Fibroblast of upper back skin (primary cell): Measurements from ENCODE around the gene ZBTB45.
A peak's percentile ranks its signal among the peaks of the same experiment; 100 is the strongest.

Source experiments
- DNase-seq: peaks from one replicate; pipeline ENCODE4 v3.0.0-alpha.2; 2013

The ZBTB45 gene

DNA sequence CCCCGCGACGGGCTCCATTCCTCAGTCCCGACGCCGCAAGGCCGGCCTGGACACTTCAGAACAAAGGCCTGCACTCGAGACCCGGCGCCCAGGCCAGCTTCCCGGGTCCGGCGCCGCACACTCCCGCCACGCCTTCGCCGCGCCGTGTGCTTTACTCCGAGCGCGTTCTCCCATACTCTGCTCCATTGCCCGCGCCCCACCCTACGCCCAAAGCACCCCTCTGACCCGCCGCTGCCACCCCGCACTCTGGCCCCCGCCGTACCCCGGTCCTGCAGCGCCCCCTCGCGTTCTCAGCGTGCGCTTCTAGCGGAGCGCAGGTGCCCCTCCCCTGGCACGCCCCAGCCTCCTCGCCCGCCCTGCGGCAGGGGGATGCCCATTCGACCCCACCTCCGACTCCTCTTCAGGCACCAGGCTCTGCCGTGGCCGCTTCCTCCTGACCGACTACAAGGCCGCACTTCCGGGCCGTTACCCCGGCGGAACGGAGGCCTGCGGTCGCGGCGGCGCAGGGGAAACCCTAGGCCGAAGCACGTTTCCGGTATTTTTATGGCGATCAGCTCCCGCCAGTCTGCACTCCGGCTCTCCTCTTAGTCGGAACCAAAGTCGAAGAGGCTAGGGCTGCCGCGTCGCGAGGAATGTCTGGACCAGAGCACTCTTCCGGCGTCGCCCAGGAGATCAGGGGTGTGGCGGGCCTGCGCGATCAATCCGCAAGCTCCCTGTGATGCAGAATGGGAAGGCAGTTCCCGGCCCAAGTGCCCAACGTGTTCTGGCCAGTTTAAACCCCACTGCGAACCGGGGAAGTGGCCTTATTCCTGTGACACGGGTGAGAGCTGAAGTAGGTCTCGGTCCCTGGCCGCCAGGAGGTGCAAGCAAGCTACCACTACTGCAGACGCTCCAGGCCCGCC lies at the start of gene ZBTB45:
TSS of gene ZBTB45 (minus strand) at position 456 of the 902 bp plus-strand sequence. CDS start 2,137 bp downstream, outside the sequence.
- DNase-seq, result peak; percentile 97

DNA sequence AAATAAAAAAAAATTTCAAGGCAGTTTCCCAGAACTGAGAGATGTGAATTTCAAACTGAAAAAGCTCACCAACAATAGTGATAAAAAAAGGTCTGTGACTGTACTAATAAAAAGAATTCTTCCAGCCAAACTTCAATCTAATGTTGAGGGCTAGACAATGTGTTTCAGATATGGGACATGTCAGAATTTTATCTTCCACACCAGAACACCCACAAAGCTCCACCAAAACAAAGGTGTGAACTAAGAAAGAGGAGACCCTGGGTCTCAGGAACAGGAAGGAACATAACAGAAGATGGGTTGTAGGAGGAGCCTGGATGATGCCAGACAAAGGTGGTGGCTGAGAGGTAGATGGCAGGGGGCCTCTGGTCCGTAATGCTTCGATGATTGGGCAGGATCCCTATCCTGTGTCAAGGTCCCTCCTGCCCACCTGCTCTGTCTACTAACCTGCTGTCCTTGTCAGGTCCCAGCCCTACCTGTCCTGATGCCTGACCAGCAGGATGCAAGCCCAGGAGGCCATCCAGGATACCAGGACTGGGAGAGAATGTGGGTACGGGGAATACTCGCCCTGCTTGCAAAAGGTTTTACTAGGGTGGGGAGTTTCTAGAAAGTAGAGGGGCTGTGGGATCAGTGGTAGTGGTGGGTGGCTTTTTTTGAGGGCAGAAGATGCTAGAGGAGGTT lies 49.0 kb upstream of the ZBTB45 start:
- no peak for DNase-seq

DNA sequence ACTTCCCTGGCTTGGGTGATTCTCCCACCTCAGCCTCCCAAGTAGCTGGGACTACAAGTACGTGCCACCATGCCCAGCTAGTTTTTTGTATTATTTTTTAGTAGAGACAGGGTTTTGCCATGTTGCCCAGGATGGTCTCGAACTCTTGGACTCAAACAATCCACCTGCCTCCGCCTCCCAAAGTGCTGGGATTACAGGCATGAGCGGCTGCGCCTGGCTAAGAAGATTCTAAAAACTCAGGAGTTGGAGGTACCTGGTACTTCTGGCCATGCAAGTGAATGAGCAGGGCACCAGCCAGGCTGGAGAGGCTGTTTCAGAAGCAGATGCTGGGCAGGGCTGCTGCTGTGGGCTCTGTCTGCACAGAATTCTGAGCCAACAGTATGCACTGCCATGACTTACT lies 47.4 kb upstream of the ZBTB45 start:
- no peak for DNase-seq

DNA sequence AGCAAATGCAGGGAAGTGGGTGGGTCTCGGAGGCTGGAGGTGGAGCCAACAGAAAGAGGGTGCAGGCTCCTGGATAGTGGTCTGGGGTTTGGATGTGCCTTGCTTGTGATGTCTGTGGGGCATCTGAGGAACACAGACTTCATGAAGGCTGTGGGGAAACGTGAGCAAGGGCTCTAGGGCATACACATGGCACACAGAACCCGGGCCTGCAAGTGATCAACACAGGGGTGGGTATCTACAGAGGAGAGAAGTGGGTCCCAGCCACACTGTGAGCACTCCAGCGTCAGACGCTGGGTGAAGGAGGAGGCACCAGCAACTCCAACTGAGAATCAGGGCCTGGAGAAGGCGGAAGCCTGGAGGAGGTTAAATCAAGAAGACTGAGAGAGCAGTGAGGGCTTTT lies 44.2 kb upstream of the ZBTB45 start:
- DNase-seq, result no peak

DNA sequence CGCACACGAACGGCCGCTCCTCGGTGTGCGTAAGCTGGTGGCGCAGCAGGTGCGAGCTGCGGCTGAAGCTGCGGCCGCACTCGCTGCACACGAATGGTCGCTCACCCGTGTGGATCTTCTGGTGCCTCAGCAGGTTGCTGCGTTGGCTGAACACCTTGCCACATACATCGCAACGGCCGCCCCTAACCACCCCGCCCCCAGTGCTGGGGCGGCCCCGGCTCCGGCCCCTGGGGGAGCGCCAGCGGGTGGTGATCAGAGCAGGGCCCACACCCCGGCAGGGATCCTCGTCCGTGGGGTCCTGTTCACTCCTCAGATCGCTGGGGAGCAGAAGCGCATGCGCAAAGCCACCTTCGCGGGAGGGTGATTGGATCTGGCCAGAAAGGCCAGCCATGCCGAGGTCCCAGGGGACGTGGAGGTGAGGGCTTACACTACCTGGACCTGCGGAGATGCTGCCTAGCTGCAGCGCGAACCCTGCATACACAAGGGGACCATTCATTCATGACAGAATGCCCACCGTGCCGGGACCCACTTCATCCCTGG lies 43.5 kb upstream of the ZBTB45 start:
- DNase-seq, result no peak

DNA sequence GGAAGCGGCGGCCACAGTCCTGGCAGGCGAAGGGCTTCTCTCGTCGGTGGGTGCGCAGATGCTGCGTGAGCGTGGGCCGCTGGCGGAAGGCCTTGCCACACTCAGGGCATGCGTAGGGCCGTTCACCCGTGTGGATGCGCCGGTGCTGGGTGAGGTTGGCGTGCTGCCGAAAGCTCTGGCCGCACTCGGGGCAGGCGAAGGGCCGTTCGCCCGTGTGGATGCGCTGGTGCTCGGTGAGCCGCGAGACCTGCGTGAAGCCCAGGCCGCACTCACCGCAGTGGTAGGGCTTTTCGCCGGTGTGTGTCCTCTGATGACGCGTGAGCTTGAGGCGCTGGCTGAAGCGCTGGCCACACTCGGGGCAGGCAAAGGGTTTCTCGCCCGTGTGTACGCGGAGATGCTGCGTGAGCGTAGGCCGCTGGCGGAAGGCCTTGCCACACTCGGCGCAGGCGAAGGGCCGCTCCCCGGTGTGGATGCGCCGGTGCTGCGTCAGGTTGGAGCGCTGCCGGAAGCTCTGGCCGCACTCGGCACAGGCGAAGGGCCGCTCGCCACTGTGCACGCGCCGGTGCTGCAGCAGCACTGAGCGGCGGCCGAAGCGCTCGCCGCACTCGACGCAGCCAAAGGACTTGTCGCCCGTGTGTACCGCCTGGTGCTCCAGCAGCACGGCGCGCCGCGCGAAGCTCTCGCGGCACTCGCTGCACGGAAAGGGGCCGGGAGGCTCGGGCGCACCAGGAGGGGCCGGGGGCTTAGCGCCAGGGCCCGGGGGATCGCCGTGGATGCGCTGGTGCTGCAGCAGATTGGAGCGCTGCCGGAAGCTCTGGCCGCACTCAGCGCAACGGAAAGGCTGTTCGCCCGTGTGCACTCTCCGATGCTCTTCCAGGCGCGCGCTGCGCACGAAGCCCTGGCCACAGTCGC lies 42.8 kb upstream of the ZBTB45 start:
- peak; percentile 31 for DNase-seq

DNA sequence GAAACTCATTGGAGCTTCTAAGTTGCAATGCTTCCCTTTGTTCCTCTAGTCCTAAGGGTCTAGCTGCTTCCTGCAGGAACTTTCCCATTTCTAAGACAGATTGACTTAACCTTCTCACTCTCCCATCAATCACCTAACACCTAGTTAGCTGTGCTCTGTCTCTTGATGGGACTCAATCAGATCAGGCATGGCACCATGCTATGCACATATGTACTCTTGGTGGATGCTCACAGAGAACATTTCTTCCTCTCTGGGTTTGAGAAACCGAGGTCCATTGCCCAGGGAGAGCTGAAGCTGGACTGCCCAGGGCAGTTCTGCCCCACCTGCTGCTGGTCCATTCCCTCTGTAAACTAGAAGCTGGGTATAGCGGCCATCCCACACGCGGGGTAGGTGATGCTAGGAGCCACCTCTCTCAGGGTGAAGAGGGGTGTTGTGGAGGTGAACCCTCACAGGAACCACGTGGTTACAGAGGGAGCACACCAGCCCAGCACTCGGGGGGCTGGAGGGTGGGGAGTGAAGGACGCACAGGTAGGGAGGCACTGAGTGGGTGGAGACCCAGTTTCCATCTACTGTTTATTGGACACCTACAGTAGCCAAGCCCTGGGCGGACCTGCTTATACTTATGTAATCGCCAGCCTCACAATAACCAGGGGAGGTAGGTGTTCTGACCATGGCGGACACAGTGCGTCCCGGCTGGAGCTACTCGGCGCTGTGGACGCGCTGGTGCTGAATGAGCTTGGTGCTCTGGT lies 41.9 kb upstream of the ZBTB45 start:
- no peak for DNase-seq

DNA sequence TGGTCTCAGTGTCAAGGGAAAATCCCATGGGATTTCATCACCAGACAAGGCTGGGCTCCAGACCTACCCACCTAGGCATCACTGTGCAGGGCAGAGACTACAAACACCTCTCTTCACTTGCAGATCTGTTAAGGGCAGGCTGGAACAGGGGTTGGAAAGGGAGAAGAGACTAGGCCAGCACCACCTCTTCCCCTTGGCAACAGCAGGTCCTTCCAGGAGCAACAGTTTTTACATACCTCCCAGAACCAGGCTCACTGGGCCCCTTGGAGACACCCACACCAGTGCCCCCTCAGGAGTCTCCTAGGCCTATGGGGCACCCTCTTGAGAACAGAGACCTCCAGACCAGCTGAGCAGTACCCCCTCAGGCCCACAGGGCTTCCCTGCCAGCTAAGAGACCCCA lies 41.3 kb upstream of the ZBTB45 start:
- no peak for DNase-seq

DNA sequence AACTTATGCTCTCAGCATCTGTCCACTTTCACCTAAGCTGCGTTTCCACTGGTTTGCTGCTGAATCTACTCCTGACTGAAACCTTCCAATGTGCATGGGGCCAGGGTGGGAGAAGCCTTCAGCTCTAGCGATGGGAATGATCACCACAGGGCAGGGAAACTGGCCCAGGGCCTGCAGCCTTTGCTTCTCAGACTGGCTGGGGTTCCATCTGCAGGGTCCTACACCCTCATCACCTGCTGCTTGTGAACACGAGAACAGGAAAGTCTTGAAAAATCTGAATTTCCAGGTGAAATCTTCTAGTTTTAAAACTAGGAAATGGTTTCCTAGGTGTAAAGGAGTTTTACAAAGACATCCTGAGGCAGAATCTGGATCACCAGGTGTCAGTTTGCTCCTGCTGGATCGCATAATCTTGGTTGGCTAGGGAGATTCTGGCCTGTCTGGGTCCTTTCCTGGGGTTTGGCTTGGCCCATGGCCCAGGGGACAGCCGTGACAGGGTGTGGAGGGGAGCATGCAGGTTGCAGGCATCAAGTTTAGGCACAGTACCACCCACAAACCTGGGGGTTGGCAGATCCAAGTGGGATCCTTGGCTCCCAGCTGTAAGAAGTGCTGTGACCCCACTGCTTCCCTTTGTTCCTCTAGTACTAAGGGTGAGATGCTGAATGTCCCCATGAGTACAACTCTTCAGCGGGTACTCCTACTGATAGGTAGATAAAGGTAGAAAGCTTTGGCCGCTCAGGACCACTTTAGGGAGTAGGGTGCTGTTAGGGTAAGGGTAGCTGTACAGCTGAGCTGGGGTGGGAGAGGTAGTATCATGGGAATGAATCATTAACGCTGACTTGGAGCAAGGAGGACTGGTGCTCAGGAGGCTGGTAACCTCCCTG lies 40.6 kb upstream of the ZBTB45 start:
- no peak for DNase-seq

DNA sequence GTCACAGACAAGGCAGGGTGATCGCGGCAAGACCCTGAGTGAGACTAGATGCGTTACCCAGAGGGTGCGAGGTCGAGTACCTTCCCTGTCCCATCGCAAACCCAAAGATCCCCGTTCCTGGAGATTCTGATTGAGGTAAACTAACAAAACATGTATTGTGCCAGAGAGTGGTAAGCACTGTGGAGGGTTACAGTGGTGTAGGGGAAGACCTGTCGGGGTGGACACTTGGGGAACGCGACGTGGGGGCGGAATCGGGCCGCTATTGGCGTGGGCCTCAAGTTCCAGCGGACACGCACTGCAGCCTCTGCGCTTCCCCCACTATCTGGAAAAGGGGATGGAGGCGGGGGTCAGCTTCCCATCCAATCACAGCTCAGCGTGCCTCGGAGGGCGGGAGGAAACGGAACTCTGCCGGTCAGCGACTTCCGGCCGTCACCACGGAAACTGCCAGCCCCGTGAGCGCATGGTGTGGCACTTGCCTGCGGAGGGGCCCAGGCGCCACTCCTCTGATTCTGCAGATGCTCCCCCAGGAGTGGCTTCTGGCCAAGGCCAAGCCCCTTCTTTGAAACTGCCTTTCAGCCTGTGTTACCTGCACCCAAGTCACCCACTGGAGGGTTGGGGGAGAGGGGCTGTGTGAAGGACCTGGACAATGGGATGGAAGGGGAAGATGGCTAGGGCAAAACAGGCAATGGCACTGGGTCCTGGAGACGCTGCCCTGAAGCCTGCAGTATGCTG lies 39.8 kb upstream of the ZBTB45 start:
- DNase-seq, result peak; percentile 92

DNA sequence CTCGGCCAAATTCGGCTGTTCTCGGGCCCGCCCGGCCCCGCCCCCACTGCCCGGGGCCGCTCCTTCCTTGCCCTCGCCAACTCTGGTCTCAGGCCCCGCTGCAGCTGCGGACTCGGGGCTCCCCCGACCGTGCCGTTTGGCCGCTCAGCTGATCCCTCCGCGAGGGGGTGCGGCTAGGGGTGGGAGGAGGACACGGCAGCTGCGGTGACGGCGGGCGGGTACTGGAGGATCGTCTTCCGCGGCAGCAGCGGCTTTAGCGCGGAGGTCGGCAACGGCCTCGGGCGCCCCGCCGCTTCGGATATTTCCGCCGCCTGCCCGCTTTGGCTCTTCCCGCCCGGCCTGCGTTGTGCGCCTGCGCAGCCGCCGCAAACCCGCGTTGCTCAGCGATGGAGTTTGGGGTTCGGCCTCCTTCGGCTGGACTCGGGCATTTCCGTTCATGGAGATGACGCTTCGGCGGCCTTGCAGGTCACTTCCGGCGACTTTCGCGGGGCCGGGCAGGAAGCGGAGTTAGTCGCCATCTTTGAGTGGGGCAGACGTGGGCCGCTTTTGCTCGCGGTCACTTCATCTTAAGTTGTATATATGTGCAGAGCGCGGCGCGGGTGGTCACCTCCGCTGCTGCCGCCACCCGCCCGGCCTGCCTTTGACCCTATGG lies 39.1 kb upstream of the ZBTB45 start:
- peak; percentile 98 for DNase-seq

DNA sequence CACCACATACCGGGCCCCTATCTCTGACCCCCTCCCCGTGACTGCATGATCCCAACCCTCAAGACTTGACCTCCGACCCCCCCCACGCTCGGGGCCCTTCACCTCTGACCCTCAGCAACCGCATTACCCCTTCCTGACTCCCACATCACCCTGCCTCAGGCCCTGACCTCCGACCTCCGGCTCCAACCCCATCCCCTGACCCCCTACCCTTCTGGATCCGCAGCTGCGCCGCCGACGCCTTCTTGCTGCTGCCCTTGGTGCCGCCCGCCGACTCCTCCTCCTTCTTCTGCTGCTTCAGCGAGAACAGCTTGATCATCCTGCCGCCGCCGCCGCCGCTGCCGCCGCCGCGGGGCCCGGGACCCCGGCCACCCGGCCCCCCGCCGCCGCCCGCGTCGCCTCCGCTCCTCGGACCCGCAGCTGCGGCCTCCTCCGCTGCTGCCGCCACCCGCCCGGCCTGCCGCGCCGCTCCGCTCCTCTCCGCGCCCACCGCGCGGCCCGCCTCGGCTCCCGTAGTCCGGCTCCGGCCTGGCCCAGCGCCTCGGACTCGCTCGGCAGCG lies 38.5 kb upstream of the ZBTB45 start, which contains the start of gene UBE2M:
TSS of gene UBE2M (minus strand) at position 546 of the 557 bp plus-strand sequence. CDS start at position 316, 230 bp downstream.
- DNase-seq, result no peak

DNA sequence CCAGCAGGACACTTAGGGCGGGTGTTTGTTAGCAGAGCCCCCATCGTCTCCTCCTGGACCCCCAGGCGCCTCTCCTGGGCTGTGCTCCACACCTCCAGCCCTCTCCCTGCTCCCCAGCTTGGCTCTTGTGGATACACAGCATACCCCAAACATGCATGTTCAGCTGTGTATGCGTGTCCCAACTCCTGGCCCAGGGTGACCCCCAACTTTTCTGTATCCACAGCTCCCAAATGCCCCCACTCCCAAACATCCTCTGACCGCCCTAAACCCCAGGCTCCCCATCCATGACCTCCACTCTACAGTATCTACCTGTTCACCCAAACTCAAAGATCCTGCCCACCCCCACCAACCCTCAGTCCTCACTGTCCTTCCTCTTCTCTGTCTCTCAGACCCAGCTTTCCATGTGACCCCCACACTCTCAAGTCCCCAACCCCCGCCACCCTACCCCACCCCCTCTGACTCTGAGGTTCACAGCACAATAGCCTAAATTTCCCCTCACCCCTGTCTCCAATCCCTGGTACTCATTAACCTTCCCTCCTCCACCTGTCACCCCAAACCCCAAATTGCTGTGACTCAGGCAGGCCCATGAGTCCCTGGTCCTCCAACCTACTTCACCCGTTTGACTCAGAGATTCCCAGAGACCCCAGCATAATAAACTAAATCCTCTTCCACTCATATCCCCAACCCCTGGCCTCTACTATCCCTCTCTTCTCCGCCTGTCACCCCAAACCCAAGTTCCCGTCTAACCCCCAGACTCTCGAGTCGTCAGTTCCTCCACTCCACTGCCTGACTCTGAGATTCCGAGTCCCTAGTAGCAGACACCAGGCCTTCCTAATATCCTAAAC lies 37.8 kb upstream of the ZBTB45 start:
- no peak for DNase-seq

DNA sequence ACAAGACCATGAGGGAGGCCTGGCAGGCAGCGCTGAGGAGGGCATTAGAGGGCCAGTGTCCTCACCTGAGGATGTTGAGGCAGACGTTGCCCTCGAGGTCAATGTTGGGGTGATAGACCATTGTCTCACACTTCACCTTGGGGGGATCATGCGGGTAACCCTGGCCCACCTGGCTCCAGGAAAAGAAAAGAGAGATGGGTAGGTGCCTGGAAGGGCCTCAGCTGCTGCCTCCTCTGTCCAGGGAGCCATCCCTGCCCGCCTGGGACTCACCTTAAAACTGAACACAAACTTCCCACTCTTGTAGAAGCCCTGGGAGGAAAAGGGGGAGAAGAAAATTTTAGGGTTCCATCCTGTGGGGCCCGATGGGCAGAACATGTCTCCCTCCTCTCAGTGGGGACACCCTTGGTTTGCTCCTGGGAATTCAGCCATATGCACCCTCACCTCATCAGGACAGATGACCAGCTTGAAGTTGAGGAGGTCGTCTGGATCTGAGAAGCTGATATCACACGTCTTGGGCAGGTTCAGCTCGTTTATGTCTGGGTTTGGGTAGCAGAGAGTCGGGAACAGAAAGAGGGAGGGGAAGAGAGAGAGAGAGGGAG lies 37.1 kb upstream of the ZBTB45 start:
- DNase-seq, result no peak

DNA sequence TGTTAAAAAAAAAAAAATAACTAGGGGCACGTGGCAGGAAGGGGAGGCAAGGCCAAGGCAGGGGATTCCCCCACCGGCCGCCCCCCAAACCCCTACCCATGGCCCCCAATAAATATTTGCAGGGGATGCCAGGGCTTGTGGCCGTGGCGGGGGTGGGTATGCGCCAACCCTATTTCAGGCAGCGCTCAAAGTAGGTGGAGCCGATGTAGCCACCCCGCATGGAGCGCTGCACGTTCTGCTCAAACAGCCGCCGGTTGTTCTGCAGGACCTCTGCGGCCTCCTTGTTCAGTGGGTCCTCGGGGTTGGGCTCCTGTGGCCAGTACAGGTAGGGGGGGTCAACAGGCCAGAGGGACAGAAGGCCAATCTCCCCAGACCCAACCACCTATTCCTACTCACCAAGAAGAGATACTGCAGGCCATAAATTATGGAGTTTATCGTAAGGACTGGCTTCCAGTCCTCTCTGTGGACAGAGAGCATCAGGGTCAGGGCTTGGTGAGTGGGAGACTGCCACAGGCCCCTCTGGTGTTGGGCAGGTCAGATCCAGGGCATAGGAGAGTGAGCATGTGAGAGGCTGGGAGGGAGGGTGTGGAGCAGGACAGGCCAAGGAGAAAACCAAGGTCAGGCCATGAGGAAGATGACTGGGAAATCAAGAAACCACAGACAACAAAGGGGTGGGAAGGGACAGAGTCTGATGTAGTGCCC lies 36.5 kb upstream of the ZBTB45 start:
- DNase-seq, result no peak

DNA sequence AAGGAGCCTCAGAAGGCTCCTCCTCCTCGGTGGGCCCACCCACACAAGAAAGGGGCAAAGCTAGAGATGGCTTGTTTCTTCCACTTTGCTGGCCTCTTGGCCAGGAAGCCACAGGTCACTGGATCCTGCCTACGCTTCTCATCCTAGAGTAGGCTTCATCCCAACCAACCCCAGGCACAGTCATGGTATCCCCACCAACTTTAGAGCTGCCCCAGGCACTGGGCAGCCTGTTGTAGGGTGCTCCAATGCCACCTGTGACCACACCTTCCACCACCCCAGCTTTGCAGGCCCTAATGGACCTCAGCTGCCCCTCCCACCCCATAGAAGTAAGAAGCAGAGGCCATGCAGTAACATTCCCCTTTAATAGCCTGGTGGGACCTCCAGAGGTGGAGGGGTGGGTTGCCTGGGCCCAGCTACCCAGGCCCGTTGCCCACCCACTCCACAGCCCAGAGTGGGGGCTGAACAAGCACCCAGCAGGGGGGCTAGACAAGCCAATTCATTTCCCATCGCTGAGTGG lies 35.8 kb upstream of the ZBTB45 start:
- no peak for DNase-seq
